Effector CD8-positive, alpha-beta T cell (primary cell): ENCODE results near the gene RNF208.
"Not testable (repeated sequence)": the region's sequence is repeated elsewhere in the genome, so short reads cannot be mapped to it uniquely, and the experiment has no call there.

ENCODE experiments used
- DNase-seq: peaks from one replicate; lab custom pipeline; 2025; lab: John Stamatoyannopoulos, UW

The RNF208 gene

DNA sequence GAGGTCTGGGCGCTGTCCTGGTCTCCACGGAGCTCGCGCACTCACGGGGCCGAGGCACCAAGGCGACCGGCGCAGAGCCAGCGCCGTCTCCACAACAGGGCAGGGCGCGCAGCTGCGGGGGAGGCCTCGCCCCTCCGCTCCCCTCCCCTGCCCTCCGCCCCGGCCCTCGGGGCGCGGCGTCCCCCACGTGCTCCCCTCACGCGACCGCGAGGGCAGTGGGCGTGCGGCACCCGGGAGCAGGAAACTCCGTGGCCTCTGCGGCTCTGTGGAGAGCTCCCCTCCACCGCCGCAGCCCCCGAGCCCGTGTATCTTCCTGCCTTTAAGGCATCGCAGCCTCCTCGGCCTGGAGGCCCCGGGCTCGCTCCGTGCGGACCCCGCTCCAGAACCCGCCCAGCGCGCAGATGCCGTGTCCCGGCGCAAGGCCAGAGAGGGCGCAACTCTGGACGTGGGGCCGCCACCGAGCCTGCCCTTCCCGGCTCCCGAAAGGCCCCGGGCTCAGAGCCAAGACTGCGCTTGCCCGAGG is 18.3 kb upstream of the RNF208 start:
- peak; percentile 70 for DNase-seq

- DNase-seq, result not testable (repeated sequence)
These were observed 17.6 kb upstream of the RNF208 start for GRCh38 chr9:137239541-137240200.

DNA sequence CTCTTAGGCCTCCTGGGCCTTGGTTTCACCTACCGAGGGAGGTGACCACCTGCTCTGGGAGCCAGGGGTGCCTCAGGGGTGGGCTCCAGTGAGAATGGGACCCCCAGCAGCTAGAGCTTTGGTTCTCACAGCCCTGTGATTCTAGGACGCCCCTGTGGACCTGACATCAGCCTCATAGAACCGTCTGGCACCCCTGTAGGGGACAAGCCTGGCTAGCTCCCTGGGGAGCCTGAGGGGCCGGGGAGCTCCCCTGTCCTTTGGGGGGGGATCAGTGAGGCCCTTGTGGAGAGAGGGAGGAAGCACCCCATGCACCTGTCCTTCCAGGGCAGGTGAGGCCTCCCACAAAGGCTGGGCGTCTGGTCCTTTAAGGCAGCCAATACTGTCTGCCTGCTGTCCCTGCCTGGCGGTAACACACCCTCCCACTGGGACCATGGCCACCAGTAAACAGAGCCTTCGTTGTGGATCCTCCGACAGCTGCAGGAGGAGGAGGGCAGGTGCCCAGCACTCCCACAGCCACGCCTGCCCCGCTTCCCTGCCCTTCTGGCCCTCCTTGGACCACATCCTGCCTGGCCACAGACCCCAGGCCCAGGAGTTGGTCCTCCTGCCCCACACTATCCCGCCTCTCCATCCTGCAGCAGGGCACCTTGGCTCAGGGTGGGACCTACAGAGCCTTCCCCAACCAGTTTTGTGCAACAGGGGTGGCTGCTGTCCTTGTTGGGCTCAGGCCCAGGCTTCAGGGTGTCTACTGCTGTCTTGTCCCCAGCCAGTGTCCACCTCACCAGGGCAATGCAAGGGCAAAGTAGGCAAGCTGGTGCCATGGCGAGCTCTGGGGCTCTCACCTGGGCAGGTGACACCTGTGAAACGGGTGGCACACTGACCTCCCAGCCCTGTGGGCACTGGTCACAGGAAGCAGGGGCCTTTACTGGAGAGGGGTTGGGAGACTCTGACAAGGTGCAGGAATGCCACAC is 16.0 kb upstream of the RNF208 start:
- no peak for DNase-seq

GRCh38 chr9:137236936-137237421 is 14.9 kb upstream of the RNF208 start:
- no peak for DNase-seq

DNA sequence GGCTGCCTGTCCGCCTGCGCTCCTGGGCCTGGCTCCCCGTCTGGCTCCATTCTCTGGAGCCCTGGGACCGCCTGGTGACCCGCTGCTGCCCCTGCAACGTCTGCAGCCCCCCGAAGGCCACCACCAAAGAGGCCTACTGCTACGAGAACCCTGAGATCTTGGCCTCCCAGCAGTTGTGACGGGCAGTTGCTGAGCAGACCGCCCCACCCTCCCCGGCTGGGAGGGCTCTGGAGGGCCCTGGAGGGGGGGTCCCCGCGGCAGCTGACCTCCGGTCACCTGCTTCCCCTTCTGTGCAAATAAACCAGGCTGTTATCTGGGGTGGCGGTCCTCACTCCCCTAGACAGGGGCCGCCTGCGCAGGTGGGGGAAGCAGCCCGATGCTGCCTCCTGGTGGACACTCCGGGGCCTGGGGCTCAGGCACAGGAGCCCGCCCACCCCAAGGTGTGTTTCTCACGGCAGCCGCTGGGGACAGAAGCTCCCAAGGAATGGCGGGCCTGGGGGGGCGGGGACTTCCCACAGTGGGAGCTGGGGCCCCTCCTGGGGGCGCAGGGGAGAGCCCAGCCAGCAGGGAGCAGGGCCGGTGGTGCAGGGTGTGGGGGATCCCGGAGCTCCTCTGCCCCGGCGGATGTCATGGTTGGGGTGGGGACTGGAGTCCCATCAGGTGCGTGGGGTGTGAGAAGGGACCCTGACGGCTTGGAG is 14.3 kb upstream of the RNF208 start:
- peak; percentile 88 for DNase-seq

GRCh38 chr9:137235424-137236237 is 13.6 kb upstream of the RNF208 start:
- DNase-seq, result no peak

- DNase-seq, result no peak
These were observed 12.9 kb upstream of the RNF208 start for GRCh38 chr9:137234758-137235423.

GRCh38 chr9:137234055-137234697 is 12.1 kb upstream of the RNF208 start:
- no peak for DNase-seq

GRCh38 chr9:137233143-137233980 is 11.3 kb upstream of the RNF208 start:
- DNase-seq, result no peak

DNA sequence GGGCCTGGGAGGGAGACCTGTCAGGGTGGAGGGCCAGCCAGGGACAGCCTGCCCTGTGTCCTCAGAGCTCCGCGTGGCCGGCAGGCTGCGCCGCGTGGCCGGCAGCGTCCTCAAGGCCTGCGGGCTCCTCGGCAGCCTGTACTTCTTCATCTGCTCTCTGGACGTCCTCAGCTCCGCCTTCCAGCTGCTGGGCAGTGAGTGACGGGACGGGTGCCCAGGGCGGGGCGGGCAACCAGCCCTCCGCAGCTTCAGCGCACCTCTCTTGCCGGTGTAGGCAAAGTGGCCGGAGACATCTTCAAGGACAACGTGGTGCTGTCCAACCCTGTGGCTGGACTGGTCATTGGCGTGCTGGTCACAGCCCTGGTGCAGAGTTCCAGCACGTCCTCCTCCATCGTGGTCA is 10.5 kb upstream of the RNF208 start:
- DNase-seq, result no peak

DNA sequence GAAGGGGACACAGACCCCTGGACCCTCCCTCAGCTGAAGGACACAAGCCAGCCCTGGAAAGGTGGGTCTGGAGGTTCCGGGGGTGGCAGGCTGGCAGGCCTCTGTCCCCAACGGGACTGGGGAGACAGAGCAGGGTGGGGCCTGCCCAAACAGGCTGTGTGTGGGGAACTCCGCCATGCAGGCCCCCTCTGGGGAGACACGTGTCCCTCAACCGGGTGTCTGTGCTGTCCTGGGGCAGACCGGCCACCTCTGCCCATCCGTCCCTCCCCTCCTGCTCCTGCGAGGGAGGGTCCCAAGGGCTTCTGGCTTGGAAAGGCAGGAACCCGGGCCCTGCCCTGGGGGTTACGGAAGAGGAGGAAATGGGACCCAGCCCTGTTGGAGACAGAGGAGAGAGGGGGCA is 10.1 kb upstream of the RNF208 start:
- DNase-seq, result no peak

- DNase-seq, result no peak
These were observed 9.5 kb upstream of the RNF208 start for GRCh38 chr9:137231372-137232039.

- no peak for DNase-seq
These were observed 8.8 kb upstream of the RNF208 start, which contains the start of gene SLC34A3 for GRCh38 chr9:137230705-137231371. TSS of gene SLC34A3 (plus strand) at chr9:137230901. CDS start at chr9:137231703, 802 bp downstream.

GRCh38 chr9:137229903-137230704 is 8.1 kb upstream of the RNF208 start:
- DNase-seq, result no peak

DNA sequence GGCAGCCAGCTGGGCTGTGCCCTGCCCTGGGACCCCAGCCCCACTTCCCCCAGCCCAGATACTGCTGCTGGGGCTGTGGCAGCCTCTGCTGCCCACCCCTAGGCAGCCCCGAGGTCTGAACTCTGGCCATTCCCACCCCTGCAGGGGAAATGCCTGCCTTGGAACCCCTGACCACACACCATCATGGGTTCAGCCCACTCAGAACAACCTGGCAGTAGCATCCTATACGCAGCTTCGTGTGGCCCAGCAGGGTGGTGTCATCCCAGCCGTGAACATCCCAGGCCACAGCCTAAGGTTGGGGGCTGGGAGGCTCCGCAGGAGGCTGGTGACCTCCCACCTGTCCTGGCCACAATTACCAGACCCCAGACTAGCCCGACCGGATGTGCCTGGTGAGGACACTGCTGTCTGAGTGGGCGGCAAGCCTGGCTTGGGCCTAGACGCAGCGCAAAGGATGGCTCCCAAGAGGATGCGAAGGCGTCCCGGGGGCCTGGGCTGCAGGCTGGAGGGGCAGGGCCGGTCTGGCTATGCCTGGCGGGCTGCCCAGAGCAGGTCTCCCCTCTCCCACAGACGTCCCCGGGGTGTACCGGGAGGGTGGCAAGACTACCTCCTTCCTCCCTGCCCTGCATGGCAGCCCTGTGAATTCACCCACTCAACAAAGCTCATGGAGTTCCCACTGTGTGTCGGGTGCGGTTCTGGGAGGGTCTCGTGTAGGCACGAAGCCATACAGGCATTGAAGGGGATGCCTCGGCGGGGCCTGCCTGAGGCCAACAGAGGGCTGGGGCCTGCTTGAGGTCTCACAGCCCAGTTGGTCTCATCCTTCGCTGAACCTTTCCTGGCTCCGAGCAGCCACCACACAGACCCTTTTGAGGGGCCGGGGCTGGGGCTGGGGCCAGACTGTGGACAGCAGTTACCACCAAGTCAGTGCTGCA is 7.2 kb upstream of the RNF208 start:
- DNase-seq, result no peak

DNA sequence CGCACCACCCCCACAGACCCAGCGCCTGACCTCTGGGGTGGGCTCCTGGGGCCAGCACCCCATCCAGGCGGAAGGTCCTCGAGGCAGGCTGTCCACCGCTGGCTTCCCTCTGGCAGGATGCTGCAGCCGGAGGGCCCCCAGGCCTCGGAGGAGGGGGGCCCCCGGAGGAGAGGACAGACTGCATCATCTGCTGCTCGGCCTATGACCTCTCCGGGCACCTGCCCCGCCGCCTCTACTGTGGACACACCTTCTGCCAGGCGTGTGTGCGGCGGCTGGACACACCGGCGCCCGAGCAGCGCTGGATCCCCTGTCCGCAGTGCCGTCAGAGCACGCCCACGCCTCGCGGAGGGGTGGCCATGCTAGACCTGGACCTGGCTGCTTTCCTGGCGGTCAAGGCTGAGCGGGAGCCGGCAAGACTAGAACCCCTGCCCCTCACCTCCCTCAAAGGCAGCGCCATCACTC is 6.5 kb upstream of the RNF208 start:
- no peak for DNase-seq
